Measurements from ENCODE around the gene RBM7. TPM values are rescaled to one million over a fixed set of nuclear protein-coding genes. Genes with fewer than 3 reads are reported as not detected.

RBM7 gene
- total RNA-seq, 4 donors from 2014 or later, result 11.7 to 19.6 (median 18.8) TPM

DNA sequence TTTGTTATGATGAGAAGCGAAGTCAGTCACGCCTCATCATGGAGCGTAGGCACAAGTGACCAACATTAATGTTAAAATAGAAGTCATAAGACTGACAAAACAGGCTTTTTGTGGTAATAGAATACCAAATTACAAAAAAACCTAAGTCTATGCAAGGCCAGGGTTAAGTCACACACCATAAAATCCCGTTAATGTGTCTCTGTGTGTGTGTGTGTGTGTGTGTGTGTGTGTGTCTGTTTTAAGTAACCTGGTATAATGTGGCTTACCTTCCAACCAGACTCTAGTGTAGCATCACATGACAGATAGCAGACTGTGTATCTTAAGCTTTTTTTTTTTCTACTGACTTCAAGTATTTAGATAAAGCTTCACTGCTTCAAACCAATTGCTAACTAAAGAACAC, 38.1 kb upstream of the RBM7 start:
- intact Hi-C loops (cut with DNase I; ENCODE audit: low total_unique reads), result no loop called here
- H3K4me3 ChIP-seq (ENCODE audit: low read depth, poor library complexity, severe bottlenecking), result no peak overlapping the region
- 82 to 85% methylated on average over 4 of the region's 4 CpGs for WGBS, 2 donors
- DNase-seq (ENCODE audit: low spot score in 2 of 2), result no peak
- TF ChIP-seq, protein P1, sequence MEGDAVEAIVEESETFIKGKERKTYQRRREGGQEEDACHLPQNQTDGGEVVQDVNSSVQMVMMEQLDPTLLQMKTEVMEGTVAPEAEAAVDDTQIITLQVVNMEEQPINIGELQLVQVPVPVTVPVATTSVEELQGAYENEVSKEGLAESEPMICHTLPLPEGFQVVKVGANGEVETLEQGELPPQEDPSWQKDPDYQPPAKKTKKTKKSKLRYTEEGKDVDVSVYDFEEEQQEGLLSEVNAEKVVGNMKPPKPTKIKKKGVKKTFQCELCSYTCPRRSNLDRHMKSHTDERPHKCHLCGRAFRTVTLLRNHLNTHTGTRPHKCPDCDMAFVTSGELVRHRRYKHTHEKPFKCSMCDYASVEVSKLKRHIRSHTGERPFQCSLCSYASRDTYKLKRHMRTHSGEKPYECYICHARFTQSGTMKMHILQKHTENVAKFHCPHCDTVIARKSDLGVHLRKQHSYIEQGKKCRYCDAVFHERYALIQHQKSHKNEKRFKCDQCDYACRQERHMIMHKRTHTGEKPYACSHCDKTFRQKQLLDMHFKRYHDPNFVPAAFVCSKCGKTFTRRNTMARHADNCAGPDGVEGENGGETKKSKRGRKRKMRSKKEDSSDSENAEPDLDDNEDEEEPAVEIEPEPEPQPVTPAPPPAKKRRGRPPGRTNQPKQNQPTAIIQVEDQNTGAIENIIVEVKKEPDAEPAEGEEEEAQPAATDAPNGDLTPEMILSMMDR (IDR thresholded peaks at IDR 0.05), result no peak
- no peak for TF ChIP-seq POLR2A (IDR thresholded peaks at IDR 0.05)

DNA sequence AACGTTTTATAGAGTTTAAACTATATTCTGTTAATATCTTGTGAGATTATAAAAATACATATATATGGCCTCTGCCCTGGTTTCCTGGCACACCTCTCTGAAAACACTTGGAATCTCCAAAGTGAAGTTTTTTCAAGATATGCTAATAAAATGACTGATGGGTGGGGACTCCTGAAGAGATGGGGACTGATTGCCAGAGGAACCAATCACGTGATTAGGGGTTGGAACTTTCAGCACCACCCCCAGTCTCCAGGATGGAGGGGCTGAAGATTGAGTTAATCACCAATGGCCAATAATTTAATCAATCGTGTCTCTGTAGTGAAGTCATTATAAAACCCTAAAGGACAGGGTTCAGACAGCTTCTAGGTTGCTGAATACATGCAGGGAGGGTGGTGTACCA, 37.5 kb upstream of the RBM7 start:
- no peak for TF ChIP-seq POLR2A (IDR thresholded peaks at IDR 0.05)
- TF ChIP-seq, protein P1 (IDR thresholded peaks at IDR 0.05), result no peak
- WGBS, 2 donors, result 60 to 64% methylated on average over 3 of the region's 3 CpGs

DNA sequence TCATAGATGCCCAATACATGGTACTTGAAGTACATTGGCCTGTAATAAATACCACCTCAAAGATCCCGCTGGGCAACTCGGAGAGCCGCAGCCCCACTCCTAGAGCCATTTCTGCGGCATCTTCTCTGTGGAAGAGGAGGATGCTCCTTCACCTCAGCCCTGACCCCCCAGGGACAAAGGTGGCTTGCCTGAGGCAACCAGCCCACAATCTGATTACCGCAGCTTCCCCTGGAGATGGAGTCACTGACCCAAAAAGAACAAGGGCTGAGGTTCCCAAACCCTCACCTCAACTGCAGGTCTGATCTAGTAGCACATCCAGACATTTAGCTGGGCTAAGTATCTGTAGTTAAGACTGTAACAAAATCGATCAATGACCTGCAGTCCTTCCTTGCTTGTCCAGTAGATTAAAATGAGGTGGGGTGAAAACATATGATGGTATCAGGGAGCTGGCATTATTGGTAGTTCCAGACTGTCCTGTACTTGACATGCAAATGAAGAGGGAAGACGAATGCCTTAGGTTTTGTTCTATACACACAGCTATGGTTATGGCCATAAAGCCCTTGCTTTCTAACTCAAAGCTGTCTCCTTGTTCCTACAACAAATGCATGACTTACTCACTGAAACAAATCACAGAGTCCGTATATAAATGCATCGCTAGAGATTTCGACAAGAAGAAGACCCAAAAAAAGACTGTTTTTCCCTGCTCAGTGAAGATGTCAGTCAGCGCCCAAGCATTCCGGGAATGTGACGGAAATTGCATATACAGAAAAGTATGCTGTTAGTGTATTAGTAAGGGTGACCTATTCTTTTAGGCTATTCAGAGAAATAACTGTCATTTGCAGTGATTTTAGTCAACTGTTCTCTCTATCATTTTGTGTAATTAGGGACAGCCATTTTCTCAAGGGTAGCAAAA, 33.9 kb upstream of the RBM7 start:
- no peak for TF ChIP-seq POLR2A (IDR thresholded peaks at IDR 0.05)
- no peak overlapping the region for H3K4me3 ChIP-seq (ENCODE audit: low read depth, poor library complexity, severe bottlenecking)
- WGBS, 2 donors, result 75 to 78% methylated on average over 13 of the region's 13 CpGs
- no peak for DNase-seq (ENCODE audit: low spot score in 2 of 2)
- intact Hi-C loops (cut with DNase I; ENCODE audit: low total_unique reads), result no loop called here

More for the DNA sequence above, 37.5 kb upstream of the RBM7 start:
- intact Hi-C loops (cut with DNase I; ENCODE audit: low total_unique reads), result no loop called here
- H3K4me3 ChIP-seq (ENCODE audit: low read depth, poor library complexity, severe bottlenecking), result no peak overlapping the region
- DNase-seq (ENCODE audit: low spot score in 2 of 2), result no peak

DNA sequence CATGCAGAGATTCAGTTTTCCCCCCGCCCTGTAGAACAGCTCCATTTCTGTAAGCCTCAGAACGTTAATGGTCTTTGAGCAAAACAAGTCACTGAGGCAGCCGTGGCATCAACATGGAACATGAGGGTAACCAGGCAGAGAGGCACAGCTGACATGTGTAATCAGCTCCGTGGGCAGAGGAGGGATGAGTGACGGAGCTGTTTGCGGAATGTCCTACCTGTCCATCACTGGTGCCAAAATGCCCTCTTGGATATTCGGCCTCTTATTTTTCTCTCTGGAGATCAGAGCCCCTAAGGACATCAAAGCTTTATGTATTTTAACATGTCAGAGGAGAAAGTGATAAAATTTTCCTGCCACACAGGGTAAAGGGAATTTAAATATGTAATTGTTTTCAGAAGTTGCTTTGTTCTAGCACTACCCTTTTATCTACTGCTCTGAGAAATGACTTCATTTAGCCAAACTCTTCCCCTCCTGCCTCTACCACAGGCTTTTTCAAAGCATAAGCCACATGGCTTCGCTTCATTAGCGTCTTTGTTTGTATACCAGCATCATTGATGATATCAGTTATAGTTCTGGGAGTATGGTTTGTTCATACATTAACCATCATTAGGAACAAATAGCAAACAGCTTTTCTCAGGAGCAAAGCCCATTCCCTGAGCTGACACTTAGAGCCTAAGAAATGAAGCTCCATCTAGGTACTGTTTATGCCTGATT, 33.1 kb upstream of the RBM7 start:
- intact Hi-C loops (cut with DNase I; ENCODE audit: low total_unique reads), result no loop called here
- 76 to 82% methylated on average over 9 of the region's 9 CpGs for WGBS, 2 donors
- H3K4me3 ChIP-seq (ENCODE audit: low read depth, poor library complexity, severe bottlenecking), result no peak overlapping the region
- TF ChIP-seq, protein P1 (IDR thresholded peaks at IDR 0.05), result no peak
- no peak for TF ChIP-seq POLR2A (IDR thresholded peaks at IDR 0.05)
- no peak for DNase-seq (ENCODE audit: low spot score in 2 of 2)

DNA sequence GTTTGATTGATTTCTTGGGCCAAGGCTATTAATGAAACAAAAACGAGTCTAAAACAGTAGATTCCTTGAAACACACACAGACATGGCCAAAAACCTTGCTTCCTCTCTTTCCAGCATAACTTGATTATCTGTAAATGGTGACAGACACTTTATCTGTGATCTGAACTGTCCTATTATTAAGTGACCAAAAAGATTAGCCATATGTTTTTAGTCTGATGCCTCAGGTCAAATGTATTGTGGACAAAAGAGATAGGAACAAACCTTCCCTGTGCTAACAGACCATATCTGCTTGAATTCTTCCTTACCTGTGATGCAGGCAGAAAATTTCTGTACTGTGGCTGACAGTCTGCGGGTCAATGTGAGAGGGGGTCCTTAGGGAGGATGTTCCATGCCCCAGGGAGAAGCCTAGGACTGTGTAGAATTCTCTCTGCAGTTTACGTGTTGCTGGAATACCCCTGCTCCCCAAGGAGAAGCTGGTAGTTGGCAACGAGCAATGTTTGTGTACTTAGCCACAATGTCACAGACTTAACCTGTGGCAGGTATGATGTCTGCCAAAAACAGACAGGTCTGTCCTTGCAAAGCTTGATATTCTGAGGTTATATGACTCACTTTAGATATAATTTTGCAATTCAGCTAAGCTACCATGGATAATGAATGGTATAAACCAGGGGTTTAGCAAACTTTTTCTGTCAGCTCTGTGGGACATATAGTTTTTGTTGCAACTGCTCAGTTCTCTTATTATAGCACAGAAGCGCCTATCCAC, 31.4 kb upstream of the RBM7 start:
- no peak for DNase-seq (ENCODE audit: low spot score in 2 of 2)
- TF ChIP-seq POLR2A (IDR thresholded peaks at IDR 0.05), result no peak
- TF ChIP-seq, protein P1 (IDR thresholded peaks at IDR 0.05), result no peak
- 69 to 71% methylated on average over 5 of the region's 5 CpGs for WGBS, 2 donors
- H3K4me3 ChIP-seq (ENCODE audit: low read depth, poor library complexity, severe bottlenecking), result no peak overlapping the region
- intact Hi-C loops (cut with DNase I; ENCODE audit: low total_unique reads), result no loop called here

DNA sequence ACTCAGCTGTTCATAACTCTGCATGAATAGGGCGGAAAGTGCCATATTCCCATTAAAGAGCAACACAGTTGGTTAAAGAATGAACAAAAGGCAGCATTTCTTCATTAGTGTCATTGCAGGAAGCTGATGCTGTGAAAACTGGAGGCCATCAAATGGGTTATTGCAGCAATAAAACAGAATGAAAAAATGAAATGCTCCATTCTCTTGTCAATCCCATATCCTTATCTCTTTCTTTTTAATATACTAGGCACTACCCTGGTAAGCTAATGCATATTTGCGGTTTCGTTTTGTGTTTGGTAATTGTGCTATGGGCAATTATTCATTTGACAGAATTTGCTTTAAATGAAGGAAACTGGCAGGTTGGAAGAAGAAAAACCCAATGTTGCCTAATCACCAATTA, 25.4 kb upstream of the RBM7 start:
- 82 to 83% methylated on average over 3 of the region's 3 CpGs for WGBS, 2 donors
- TF ChIP-seq, protein P1 (IDR thresholded peaks at IDR 0.05), result no peak
- TF ChIP-seq POLR2A (IDR thresholded peaks at IDR 0.05), result no peak
- no peak for DNase-seq (ENCODE audit: low spot score in 2 of 2)
- no peak overlapping the region for H3K4me3 ChIP-seq (ENCODE audit: low read depth, poor library complexity, severe bottlenecking)
- intact Hi-C loops (cut with DNase I; ENCODE audit: low total_unique reads), result no loop called here

All from lower leg skin (tissue), 4 donors.